ENCODE results near the gene CFAP70. TPM values are rescaled to one million over a fixed set of nuclear protein-coding genes. Genes with fewer than 3 reads are reported as not detected.
A peak's percentile ranks its signal among the peaks of the same experiment; 100 is the strongest.

The CFAP70 gene
- total RNA-seq, 1 donor from 2014 or later, result 1.0 TPM

DNA sequence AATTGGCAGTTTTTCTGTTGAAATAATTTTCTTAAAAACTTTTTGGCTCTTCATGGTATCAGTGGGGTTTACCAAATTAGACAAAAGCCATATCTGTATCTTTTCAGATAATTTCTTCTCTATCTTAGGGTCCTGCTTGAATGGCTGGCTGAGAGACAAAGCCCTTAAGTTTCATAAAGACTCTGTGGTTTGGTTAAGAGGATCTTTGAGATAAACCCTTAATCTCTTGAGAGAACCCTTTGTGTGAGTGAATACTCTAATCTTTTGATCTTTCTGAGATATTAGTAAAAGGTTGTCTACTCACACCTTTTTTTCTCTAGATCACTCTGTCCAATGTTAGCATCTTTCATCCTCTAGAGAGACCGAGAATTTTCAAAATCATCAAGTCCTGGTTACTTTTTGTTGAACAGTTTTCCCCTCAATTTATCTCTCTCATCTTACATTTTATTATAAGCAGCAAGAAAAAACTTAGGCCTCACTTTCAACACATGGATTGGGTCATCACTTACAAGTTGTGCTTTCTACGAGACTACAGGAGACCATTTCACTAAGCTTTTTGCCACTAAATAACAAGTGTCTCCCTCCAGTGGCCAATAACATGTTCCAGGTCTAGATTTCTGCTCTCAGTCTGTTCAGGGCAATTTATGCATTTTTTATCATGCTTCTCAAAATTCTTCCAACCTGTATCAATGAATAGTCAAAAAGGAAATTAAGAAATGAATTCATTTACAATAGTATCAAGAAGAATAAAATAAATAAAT is 140.1 kb downstream of the CFAP70 start:
- no peak for DNase-seq (ENCODE audit: low read depth)

DNA sequence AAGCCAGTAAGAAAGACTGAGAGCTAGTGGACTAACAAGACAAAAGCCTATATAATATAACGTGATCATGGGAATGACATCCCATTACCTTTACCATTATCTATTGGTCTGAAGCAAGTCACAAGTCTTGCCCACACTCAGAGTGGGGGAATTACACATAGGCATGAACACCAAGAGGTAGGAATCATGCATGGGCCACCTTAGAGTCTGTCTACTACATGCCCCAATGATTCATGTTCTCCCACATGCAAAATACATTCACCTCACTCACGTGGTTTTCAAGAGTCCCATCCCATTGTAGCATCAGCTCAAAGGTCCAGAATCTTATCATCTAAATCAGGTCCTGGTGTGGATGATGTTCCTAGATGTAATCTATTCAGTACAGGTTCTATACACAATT is 141.0 kb downstream of the CFAP70 start:
- no peak for DNase-seq (ENCODE audit: low read depth)

DNA sequence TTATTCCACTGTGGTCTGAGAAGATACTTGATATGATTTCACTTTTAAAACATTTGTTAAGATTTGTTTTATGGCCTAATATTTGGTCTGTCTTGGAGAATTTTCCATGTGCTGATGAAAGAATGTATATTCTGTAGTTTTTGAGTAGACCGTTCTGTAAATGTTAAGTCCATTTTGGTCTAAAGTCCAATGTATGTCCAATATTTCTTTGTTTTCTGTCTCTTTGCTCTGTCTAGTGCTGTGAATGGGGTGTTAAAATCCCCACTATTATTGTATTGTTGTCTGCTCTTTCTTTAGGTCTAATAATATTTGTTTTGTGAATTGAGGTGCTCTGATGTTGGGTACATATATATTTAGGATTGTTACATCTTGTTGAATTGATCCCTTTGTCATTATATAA is 142.9 kb downstream of the CFAP70 start:
- DNase-seq (ENCODE audit: low read depth), result no peak

DNA sequence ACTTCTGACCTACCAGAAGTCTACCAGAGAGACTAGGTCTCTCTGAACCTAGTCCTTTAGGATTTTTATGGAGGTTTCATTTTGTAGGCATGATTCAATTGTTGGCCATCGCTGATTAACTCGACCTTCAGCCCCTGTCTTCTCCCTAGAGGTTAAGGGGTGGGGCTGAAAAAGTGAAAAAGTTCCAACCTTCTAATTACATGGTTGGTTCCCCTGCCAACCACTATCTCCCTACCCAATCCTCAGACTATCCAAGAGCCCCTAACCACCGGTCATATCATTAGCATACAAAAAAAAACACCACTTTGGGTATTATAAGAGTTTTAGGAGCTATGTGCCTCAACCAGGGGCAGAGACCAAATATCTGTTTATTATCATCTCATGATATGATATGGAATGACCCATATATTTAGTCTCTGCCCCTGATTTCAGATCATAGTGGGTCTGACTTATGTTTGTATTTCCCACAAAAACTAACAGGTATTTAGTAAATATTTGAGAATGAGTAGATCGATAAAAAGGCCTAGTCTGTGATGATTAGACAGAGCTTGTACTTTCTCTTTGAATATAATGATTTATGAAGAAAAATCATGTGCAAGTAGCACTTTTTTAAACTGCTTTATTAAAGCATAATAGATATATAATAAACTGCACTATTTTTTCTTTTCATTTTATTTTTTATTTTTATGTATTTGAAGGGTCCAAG is 147.4 kb downstream of the CFAP70 start:
- DNase-seq (ENCODE audit: low read depth), result no peak

DNA sequence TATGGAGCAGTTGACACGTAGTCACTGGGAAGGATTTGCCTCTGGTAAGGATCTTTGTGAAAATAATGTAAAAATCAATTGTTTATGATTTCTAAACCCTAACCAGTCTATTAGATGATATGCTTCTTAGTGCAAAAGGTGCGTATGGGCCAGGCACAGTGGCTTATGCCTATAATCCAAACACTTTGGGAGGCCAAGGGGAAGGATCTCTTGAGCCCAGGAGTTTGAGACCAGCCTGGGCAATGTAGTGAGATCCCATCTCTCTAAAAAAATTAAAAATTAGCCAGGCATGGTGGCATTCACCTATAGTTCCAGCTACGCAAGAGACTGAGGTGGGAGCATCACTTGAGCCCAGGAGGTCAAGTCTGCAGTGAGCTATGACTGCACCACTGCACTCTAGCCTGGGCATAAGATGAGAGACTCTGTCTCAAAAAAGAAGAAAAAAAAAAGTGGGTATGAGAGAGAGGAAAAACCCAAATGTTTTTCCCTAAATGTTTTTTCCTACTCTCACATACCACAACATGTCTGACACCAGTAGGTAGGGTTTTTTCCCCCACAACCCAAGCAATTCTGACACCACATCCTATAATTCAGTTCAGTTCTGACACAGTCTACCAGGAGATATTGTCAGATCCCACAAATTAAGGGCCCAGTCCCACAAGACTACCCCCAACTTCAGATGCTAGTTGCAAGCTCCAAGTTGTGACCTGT is 148.1 kb downstream of the CFAP70 start:
- no peak for DNase-seq (ENCODE audit: low read depth)

DNA sequence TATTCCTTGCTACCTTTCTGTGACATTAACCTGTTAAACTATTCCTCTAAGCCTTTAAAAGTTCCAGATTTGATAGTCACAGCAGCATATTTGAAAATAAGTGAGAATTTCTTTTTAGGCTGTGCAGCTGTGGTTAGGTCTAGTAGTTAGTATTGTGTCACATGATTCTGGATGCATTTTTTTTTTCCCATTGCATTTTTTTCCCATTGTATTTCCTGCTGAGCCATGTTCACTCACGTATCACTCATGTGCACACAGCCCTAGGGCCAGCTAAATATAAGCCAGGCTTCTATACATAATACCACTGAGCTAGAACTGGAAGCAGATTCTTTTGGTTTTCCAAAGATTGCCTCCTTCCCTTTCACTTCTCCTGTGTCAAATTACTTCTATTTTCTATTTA is 149.0 kb downstream of the CFAP70 start:
- peak; percentile 39 for DNase-seq (ENCODE audit: low read depth)

DNA sequence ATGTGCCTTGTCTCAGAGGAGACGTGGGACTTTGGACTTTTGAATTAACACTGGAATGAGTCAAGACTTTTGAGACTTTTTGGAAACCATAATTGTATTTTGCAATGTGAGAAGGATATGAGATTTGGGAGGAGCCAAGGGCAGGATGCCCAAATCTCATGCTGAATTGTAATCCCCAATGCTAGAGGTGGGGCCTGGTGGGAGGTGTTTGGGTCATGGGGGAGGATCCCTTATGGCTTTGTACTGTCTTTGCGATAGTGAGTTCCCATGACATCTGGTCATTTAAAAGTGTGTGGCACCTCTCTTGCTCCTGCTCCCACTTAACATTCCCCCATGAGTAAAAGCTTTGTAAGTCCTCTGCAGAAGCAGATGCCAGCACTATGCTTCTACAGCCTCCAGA is 150.8 kb downstream of the CFAP70 start:
- DNase-seq (ENCODE audit: low read depth), result no peak

DNA sequence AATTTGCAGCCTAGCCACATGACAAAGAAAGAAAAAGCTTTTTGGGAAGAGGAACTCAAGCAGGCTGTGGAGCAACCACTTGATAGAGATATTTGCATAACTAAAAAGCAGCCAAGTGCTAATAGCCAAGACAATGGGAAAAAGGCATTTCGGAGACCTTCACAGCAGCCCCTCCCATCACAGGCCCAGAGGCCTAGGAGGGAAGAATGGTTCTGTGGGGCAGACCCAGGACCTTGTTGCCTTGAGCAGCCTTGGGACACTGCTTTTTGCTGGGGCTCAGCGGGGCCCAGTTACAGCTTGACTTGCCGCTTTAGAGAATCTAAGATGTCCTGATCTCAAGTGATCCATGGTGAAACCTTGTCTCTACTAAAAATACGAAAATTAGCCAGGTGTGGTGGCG is 152.3 kb downstream of the CFAP70 start:
- DNase-seq (ENCODE audit: low read depth), result no peak

DNA sequence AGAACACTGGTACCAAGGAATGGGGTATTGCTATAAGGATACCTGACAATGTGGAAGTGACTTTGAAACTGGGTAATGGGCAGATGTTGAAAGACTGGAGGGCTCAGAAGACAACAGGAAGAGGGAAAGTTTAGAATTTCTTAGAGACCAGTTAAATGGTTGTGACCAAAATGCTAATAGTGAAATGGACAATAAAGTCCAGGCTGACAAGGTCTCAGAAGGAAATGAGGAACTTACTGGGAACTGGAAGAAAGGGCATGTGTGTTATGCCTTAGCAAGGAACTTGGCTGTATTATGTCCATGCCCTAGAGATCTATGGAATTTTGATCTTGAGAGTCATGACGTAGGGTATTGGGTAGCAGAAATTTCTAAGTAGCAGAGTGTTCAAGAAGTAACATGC is 152.8 kb downstream of the CFAP70 start:
- DNase-seq (ENCODE audit: low read depth), result no peak

DNA sequence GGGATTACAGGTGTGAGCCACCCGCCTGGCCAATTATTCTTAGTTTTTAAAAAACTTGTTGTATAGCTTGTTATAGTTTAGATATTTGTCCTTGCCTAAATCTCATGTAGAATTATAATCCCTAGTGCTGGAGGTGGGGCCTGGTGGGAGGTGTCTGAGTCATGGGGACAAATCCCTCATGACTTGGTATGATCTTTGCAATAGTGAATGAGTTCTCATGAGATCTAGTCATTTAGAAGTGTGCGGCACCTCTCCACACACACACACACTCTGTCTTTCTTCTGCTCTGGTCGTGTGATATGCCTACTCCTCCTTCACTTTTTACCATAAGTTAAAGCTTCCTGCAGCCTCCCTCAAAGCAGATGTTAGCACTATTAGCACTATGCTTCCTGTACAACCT is 153.6 kb downstream of the CFAP70 start:
- no peak for DNase-seq (ENCODE audit: low read depth)

Other genes with a start within 250 kb of the CFAP70 start
- 2.6 and 4.6 TPM in 2 replicates for gene NUDT13, start 248.4 kb downstream of the CFAP70 start, total RNA-seq
- gene ECD, start 190.9 kb downstream of the CFAP70 start, total RNA-seq, result 31.3 and 32.7 TPM in 2 replicates
- gene FAM149B1, start 190.7 kb downstream of the CFAP70 start, total RNA-seq, result 15.9 and 16.5 TPM in 2 replicates
- gene DNAJC9, start 111.6 kb downstream of the CFAP70 start, total RNA-seq, result 20.8 and 25.5 TPM in 2 replicates
- 88.7 and 89.9 TPM in 2 replicates for gene MRPS16, start 106.2 kb downstream of the CFAP70 start, total RNA-seq
- gene ANXA7, start 55.2 kb upstream of the CFAP70 start, total RNA-seq, result 112 and 133 TPM in 2 replicates
- gene MSS51, start 74.7 kb upstream of the CFAP70 start, total RNA-seq, result 6.6 and 8.1 TPM in 2 replicates
- 54.6 and 59.1 TPM in 2 replicates for gene PPP3CB, start 137.2 kb upstream of the CFAP70 start, total RNA-seq
- 79.9 and 88.8 TPM in 2 replicates for gene USP54, start 232.5 kb upstream of the CFAP70 start, total RNA-seq

Measured in myocyte (in vitro differentiated cells).